Daoy (cell line): ENCODE results near the gene SYNJ2BP. TPM values are rescaled to one million over a fixed set of nuclear protein-coding genes. Genes with fewer than 3 reads are reported as not detected.
"Not testable (repeated sequence)": the region's sequence is repeated elsewhere in the genome, so short reads cannot be mapped to it uniquely, and the experiment has no call there.

Experiments
- DNase-seq: peaks from one replicate; pipeline ENCODE4 v3.0.0-alpha.2; 2015; ENCODE audit warnings: low read depth
- total RNA-seq: library from RNA; depleted of rRNA; stranded (reverse); fragments of >200 nt; shearing (Covaris generic); gene quantifications from 2 replicates; pipeline ENCODE4 v1.2.3, GENCODE V29; 2014; rRNA removed

Gene SYNJ2BP, protein sequence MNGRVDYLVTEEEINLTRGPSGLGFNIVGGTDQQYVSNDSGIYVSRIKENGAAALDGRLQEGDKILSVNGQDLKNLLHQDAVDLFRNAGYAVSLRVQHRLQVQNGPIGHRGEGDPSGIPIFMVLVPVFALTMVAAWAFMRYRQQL
- total RNA-seq = 27.2 and 36.0 TPM in 2 replicates

DNA sequence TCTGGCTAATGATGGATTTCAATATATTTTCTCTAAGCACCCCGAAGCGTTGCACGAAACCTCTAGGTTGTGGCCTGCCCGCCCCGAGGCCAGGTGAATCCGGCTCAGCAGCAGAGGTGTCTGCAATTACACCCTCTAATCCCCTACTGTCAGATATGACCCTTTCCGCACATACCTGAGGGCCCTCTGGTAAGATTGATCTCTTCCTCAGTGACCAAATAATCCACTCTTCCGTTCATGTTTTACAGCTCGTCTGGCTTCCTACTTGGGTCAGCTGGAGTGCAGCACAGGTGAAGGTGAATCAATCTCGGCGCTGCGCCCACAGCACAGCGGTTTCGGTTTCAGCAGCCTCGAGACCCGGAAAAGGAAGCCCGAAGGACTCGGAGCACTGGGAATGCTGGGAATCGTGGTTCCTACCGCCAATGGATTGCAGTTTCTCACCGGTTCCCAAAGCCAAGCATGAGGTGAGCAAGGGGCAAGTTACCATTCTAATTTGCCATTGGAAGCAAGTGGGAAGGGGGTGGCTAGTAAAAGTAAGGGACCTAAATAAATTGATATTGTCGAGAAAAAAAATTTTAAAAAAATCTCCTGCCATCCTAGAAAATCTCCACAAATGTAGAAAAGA is at the start of gene SYNJ2BP:
TSS of gene SYNJ2BP (minus strand) at position 366 of the 625 bp plus-strand sequence. CDS start at position 239, 127 bp downstream.
- peak; percentile 89 for DNase-seq

DNA sequence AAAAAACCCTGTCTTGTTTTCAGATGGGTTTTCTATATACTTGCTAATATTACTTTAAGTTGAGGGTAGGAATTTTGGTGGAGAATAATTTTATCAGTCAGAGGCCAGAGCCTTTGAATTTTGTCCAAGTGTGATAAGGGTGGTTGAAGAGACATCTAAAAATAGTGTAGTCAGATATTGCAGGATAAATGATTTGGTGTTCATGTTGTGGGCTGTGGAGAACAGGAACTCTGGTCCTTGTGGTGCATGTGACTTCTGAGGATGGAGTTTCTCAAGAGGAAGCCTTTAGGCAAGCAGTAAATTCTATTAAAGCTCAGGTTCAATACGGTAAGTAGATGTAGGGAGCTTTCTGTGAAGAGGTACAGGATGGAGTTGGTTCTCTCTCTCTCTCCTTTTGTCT is 37.8 kb upstream of the SYNJ2BP start:
- DNase-seq = no peak

DNA sequence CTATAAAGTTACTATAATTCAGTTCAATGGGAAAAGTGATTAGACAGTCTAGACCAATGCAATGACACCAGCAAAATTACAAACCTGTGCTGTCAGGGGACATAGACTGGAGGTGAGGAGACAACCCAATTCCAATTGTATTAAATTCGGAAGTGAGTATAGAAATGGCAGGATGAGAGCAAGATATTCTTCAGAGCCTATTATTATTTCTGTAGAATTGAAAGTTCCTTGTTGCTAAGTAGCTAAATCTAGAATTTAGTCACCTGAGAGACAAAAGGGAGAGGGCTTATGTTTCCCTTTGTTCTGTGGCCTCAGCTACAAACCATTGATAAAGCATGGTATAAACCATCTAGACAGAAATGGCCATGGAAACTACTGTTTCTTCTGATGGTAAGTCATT is 35.0 kb upstream of the SYNJ2BP start, which contains the start of gene ADAM21:
TSS of gene ADAM21 (plus strand) at position 301 of the 400 bp plus-strand sequence. CDS start 5,326 bp downstream, outside the sequence.
- DNase-seq = no peak

DNA sequence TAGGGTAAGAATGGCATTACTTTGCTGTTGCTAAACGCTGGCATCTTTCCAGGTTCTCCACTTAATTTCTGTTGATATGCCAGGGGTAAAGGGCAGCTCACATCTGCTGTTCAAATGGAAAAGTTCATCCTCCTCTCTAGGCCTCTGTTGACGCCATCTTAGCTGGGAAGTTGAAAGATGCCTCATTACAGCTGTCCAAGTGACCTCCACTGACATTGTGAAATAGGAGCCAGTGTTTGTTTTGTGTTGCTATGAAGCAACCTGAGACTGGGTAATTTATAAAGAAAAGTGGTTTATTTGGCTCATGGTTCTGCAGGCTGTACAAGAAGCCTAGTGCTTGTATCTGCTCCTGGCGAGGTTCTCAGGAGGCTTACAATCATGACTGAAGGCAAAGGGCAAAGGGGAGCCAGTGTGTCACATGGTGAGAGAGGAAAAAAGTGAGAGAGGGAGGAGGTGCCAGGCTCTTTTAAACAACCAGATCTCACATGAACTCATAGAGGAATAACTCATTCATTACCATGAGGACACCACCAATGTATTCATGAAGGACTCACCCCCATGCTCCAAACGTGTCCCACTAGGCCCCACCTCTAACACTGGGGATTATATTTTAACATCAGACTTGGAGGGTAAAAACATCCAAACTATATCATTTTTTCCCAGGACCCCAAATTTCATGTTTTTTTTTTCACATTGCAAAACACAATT is 31.9 kb upstream of the SYNJ2BP start:
- DNase-seq = no peak

DNA sequence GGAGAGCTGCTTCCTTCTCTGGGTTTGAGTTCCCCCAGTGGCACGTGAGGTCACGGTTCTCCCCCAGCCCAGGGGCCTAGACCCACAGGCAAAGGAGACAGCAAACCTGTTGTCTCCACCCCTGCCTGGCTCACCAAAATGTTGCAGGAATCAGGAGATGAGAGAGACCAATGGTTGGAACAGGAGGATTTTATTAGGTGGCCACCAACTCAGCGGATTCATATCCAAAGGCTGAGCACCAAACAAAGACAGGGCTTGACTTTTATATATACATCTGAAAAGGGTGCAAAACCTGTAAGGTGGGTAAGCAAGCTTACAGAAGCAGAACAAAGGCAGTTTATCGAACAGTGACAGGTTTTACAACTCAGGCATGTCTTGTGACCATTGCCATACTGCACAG is 25.9 kb upstream of the SYNJ2BP start:
- DNase-seq = no peak

DNA sequence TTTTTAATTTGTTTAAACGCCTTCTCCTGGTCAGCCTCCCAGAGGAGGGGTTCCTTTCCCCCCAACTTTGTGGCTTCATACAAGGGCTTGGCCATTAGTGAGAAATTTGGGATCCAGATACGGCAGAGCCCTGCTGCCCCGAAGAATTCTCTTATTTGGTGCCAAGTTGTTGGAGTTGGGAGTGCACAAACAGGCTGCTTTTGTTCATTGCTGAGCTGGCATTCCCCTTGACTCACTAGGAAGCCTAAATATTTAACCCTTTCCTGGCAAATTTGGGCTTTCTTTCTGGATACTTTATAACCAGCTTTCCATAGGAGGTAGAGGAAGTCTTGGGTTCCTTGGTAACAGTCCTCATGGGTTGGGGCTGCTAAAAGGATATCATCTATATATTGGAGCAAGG is 24.8 kb upstream of the SYNJ2BP start:
- no peak for DNase-seq

DNA sequence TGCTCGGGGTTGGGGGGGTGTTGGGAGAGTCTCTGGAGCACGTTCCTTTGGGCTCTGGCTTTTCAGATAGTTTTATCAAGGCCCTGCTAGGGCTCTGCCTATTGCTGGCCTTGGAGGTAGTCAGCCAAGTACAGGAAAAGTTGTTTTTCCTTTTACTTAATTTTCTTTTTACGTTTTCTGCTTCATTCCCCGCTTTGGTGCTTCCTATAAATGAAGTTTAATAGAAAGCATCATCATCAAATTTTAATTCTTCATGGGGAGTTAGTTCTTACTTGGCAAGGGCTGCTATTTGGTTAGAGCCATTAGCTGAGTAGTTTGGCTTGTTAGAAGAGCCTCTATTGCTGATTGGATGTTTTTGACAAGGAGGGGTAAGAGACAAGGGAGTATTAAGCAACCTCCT is 20.0 kb upstream of the SYNJ2BP start:
- DNase-seq = no peak

DNA sequence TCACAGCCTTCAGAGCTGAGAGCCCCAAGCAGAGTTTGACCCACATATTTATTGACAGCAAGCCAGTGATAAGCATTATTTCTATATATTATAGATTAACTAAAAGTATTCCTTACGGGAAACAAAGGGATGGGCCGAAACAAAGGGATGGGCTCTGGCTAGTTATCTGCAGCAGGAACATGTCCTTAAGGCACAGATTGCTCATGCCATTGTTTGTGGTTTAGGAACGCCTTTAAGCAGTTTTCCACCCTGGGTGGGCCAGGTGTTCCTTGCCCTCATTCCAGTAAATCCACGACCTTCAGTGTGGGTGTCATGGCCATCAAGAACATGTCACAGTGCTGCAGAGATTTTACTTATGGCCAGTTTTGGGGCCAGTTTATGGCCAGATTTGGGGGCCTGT is 9.7 kb upstream of the SYNJ2BP start:
- not testable (repeated sequence) for DNase-seq

DNA sequence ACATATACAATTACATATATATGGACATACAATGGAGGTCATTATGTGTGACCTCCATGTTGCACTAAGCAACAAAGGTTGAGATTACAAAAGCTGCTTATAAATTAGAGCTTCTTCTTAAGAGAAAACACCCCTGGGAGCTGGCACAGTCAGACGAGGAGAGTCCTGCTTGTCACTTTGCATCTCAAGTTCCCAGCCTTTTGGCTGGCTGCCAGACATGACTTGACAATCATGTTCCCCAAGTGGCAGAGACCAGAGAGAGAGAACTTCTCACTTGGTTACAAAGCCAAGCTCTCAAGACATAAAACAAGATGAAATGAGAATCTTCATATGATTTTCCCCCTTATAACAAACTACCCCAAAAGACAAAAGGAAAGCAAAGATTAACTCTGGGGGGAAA is 8.5 kb upstream of the SYNJ2BP start:
- DNase-seq = no peak

DNA sequence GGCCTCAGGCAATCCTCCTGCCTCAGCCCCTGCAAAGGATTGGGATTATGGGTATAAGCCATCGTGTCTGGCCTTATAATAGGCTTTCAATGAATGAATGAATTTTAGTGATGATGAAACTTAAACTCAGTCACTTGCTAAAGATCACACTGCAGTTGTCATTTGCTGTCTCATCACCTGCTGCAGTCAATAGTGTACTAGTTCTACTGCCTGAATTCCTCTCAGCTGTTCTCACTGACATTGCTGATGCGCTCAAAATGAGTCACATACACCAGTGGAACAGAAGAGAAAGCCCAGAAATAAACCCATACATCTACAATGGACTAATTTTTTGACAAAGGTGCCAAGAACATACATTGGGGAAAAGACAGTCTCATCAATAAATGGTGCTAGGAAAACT is 5.6 kb upstream of the SYNJ2BP start:
- DNase-seq = no peak

DNA sequence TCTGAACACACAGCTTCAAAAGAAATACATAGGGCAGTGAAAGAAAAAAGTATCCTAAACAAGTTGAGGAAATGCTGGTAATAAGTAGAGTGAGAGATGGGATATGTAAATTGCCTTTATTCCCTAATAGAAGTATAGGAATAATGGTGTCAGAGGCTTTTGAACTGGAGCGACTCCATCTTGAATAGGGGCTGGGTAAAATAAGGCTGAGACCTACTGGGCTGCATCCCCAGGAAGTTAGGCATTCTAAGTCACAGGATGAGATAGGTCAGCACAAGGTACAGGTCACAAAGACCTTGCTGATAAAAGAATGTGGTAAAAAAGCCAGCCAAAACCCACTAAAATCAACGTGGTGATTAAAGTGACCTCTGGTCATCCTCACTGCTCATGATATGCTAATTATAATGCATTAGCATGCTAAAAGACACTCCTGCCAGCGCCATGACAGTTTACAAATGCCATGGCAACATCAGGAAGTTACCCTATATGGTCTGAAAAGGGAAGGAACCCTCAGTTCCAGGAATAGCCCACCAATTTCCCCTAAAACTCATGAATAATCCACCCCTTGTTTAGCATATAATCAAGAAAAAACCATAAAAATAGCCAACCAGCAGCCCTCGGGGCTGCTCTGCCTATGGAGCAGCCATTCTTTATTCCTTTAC is 2.5 kb upstream of the SYNJ2BP start:
- not testable (repeated sequence) for DNase-seq

DNA sequence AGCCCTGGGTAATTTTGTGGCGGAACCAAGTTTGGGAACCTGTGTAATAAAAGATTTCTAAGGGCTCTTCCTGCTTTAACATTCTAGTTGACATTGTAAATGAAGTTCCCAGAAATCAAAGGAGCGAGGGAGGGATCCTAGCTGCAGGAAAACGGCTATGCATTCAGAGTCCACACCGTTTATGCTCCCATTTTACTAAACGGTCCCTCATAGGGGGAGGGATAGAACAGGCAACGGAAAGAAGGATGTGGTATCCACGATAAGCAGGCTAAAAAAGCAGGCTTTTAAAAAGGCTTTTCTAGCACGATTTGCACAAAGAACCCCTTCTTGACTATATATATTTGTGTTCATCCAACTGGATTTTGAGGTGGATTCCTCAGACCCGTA is 559 bp downstream of the SYNJ2BP start:
- DNase-seq = no peak

DNA sequence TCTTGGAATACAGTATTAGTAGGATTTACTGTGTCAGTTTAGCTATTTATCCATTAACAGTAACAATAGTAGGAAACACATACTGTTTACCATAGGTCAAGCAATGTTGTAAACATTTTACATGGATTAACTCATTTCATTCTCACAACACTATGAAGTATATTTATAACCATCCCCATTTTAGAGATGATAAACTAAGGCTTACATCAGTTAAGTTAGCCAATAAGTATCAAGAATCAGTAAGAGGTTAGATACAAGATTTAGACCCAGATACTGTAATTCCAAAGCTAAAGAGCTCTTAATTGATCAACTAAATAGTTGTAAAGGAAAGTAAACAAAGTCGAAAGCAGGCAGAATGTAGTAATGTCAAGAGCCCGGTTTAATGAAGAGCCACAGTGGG is 1.1 kb downstream of the SYNJ2BP start:
- DNase-seq = no peak

DNA sequence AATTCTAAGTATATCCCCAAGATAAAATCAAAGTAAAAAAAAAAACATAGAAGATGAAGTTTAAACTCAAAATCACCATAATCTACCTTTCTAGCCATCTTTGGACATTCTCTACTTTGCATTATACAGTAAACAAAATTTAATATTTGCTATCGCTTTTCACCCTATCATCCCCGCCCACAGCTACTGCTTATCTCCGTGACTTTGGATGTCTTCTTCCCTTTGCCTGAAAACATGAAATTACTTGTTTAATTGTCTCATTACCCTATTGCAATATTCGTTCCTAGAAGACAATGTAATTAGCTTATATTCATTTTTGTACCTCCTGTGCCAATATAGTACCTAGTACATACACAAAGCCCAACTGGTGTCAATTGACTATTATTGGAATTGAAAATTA is 9.3 kb downstream of the SYNJ2BP start:
- no peak for DNase-seq

DNA sequence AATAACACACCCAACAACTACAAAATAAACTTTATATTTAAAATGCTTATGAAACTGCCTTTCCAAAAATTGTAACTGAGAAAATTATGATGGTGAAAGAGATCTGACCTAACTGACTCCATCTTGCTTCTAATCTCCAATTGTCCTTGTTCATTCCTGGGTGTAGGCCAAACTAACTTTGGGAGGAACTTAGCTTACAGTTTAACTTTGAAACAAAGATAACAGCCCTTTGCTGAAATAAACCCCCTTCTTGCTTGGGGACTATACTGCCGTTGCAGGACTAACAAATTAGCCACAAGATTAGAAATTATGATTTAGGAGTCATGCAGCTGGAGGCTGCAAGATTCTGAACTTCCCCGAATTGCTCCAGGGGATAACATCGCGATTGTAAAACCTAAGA is 10.7 kb downstream of the SYNJ2BP start:
- not testable (repeated sequence) for DNase-seq

DNA sequence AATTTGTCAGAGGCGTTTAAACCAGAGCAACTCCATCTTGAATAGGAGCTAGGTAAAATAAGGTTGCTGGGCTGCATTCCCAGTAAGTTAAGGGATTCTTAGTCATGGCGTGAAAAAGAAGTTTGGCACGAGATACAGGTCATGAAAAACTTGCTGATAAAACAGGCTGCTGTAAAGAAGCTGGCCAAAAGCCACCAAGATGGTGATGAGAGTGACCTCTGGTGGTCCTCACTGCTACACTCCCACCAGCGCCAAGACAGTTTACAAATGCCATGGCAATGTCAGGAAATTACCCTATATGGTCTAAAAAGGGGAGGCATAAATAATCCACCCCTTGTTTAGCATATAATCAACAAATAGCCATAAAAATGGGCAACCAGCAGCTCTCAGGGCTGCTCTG is 13.6 kb downstream of the SYNJ2BP start:
- DNase-seq = peak; percentile 61

DNA sequence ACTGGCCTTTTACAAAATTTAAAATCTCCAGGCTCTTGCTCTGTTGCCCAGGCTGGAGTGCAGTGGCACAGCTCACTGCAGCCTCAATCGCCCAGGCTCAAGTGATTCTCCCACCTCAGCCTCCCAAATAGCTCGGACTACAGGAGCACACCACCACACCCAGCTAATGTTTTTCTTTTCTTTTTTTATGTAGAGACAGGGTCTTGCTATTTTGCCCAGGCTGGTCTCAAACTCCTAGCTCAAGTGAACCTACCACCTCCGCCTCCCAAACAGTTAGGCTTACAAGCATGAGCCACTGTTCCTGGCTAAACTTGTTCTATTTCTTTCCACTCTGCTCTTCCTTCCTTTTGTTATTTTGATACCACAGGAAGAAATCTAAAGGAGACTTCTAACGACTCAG is 15.2 kb downstream of the SYNJ2BP start:
- DNase-seq = no peak

DNA sequence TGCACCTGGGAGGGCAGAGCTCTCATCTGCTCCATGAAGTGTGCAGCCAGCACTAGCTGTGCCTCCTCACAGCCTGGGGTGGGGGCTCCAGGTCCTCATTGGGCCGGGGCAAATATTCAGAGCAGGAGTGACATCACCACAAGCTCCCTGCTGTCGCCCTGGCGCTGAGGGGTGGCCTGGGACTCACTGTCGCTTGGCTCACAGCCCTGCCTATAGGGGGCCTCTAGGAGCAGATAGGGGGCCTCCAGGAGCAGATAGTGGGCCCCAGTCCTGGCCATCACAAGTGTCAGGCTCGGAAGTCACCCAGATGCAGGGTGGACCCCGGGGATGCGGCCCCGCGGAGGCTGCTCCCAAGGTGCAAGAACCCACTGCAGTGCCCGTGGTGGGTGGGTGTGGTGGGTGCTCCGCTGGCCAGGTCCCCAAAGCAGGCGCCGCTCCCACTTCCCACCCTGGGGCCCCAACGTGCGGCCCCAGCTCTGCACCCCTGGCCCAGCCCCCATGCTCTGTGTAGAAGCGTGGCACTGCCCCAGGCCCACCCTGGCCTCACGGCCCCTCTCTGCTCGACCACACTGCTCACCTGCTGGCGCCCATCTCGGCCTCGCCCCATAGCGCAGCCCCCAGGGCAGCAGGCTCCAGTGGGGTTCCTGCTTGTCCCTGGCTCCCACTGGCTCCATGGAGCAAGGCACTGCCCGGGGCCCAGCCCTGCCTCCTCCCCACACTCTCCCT is 18.0 kb downstream of the SYNJ2BP start:
- no peak for DNase-seq

DNA sequence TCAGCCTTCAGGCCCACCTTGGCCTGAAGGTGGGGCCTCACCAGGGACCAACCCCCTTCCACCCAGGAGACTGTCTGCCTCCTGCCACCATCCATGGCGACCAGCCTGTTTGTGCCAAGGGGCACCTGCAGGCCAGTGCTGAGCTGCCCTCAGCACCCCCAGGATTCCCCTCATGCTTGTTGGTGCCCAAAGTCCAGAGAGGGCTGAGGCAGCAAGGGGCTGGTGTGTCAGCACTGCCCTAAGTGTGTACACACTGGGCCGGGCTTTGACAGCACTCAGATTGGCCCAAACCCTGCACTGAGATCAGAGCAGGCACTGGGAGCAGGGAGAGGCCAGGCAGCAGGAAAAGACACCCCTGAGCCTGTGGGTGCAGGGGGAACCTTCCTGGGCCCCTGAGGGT is 18.6 kb downstream of the SYNJ2BP start:
- DNase-seq = no peak

DNA sequence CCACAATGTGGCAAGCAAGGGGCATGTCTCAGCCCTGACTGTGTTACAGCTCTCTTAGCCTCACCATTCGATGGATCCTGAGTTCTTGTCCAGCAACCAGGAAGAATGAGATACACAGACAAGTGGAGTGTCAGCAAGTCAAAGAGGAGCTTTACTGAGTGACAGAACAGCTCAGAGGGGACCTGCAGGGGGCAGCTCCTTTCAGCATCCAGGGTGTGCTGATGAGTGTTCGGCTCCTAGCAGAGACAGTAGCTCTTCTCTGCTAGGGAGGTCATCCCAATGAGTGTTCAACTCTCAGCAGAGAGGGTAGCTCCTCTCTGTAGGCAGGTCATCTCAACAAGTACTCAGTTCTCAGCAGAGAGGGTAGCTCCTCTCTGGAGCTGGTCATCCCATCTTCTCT is 19.1 kb downstream of the SYNJ2BP start:
- DNase-seq = no peak

DNA sequence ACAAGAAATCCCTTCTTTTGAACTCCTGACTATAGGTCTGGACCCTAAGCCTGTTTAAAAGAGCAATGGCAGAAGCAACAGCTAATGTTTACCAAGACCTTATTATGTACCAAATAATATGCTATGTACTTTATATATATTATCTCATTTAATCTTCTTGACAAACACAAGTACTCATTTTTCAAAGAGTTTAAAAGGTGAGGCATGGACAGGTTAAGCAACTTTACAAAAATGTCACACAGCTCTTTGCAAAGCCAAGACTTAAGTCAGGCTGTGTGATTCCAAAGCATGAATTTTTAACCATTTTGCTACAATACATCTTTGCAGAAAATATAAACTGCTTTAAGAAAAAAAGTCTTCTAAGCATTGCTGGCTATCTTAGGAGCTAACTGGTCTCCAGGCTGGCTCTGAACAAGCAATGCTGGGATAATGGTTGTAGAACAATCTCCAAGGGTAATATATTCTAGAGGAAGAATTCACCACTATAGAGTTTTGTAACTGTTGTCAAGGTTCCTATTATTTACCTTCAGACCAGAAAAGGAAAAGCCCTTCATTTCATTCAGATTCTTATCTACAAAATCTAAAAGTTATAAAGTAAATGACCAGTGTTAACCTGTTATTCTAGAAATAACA is 22.1 kb downstream of the SYNJ2BP start:
- DNase-seq = no peak

DNA sequence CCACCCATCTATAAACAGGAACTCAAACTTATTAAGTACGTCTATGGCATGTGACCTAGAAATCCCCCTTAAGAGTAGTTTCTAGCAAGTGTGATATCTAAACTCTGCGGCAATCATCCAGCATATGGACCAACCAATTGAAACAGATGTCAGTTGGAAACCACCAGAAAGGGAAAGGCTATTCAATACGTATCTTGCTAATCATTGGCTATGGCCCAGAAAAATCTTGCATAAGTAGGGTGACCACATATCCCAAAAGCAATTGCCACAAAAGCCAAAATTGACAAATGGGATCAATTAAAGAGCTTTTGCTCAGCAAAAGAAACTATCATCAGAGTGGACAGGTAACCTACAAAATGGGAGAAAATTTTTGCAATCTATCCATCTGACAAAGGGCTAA is 24.2 kb downstream of the SYNJ2BP start:
- no peak for DNase-seq
